Spinal cord (tissue), 10 donors: ENCODE results near the gene PCF11. TPM values are rescaled to one million over a fixed set of nuclear protein-coding genes. Genes with fewer than 3 reads are reported as not detected.
"Not testable (repeated sequence)": the region's sequence is repeated elsewhere in the genome, so short reads cannot be mapped to it uniquely, and the experiment has no call there.

Experiments
- DNase-seq, 6 donors: peaks; one replicate each; pipeline versions ENCODE4 v3.0.0 to v3.0.0-alpha.2; 2013 to 2015; ENCODE audit warnings: low spot score in 6 of 6, low read depth in 4 of 6
- H3K27ac ChIP-seq: one replicate; pipeline ENCODE4 v1.5.1; 2013; ENCODE audit warnings: low read depth, low read length, control low read depth
- H3K27me3 ChIP-seq: one replicate; pipeline ENCODE4 v1.6.1; 2013; ENCODE audit warnings: low read length; ENCODE audit not compliant: control insufficient read depth, insufficient read depth
- H3K36me3 ChIP-seq: one replicate; pipeline ENCODE4 v1.6.1; 2013; ENCODE audit warnings: low read length; ENCODE audit not compliant: control insufficient read depth, insufficient read depth
- H3K4me1 ChIP-seq: one replicate; pipeline ENCODE4 v1.6.1; 2013; ENCODE audit warnings: low read length; ENCODE audit not compliant: control insufficient read depth, insufficient read depth
- H3K4me3 ChIP-seq: one replicate; pipeline ENCODE4 v1.5.1; 2013; ENCODE audit warnings: low read depth, low read length, control low read depth
- H3K9me3 ChIP-seq: one replicate; pipeline ENCODE4 v1.6.1; 2013; ENCODE audit warnings: low read length; ENCODE audit not compliant: control insufficient read depth, insufficient read depth
- WGBS: methylation state at CpG from one replicate; pipeline ENCODE4 v1.1.5; 2013; ENCODE audit warnings: missing lambda C conversion rate; ENCODE audit not compliant: insufficient coverage; 5-methylcytosine and 5-hydroxymethylcytosine counted together
- polyA plus RNA-seq, 2 donors: library from polyadenylated mRNA; unstranded; fragments of 120-200 nt; gene quantifications; one replicate each; pipeline ENCODE4 v1.2.1, GENCODE V29; 2013; ENCODE audit not compliant: insufficient read length in 2 of 2
- total RNA-seq, 2 donors: library from RNA; depleted of rRNA in 1 of 2; stranded (reverse); fragments of 120-200 nt in 1 of 2; fragments of >200 nt in 1 of 2; gene quantifications; one replicate each; pipeline versions ENCODE4 v1.2.3 to v1.2.4, GENCODE V29; 2013 to 2014
- donor health status: healthy.

Gene PCF11
- total and polyA plus RNA-seq, 4 donors: 50.2 to 64.8 (median 57.6) TPM

GRCh38 chr11:83195649-83196048 lies 38.7 kb downstream of the PCF11 start:
- H3K4me3 ChIP-seq: no peak overlapping the region
- DNase-seq: no peak
- H3K36me3 ChIP-seq: peaks cover 3% of the 10 kb centered on the region
- no peaks in the 10 kb centered on the region for H3K9me3 ChIP-seq
- no peak overlapping the region for H3K27ac ChIP-seq
- H3K4me1 ChIP-seq: peaks cover 13% of the 10 kb centered on the region
- WGBS: 94% methylated on average over 7 of the region's 8 CpGs
- H3K27me3 ChIP-seq: no peaks in the 10 kb centered on the region

- Histone ChIP-seq H3K9me3 (no peaks in the 10 kb centered on the region), H3K4me3 (no peak overlapping the region), H3K27me3 (no peaks in the 10 kb centered on the region), H3K36me3 (peaks cover 3% of the 10 kb centered on the region), H3K27ac (no peak overlapping the region), H3K4me1 (peaks cover 5% of the 10 kb centered on the region)
- WGBS: no CpG with 5 or more reads among the region's 1 CpG
- no peak for DNase-seq
Observed at GRCh38 chr11:83200035-83200434, 43.1 kb downstream of the PCF11 start.

- no CpG with 5 or more reads among the region's 3 CpGs for WGBS
- Histone ChIP-seq H3K36me3 (peaks cover 5% of the 10 kb centered on the region), H3K27me3 (no peaks in the 10 kb centered on the region), H3K9me3 (no peaks in the 10 kb centered on the region), H3K27ac (no peak overlapping the region), H3K4me1 (no peaks in the 10 kb centered on the region), H3K4me3 (no peak overlapping the region)
- no peak for DNase-seq
Observed at GRCh38 chr11:83205608-83206185, 48.8 kb downstream of the PCF11 start.

- H3K4me1 ChIP-seq: no peaks in the 10 kb centered on the region
- peaks cover 5% of the 10 kb centered on the region for H3K36me3 ChIP-seq
- no peak for DNase-seq
- H3K27me3 ChIP-seq: no peaks in the 10 kb centered on the region
- H3K27ac ChIP-seq: no peak overlapping the region
- H3K4me3 ChIP-seq: no peak overlapping the region
- no peaks in the 10 kb centered on the region for H3K9me3 ChIP-seq
- WGBS: no CpG with 5 or more reads among the region's 1 CpG
Observed at GRCh38 chr11:83206221-83206620, 49.3 kb downstream of the PCF11 start.

- H3K27me3 ChIP-seq, H3K9me3 ChIP-seq, H3K4me1 ChIP-seq, H3K36me3 ChIP-seq, DNase-seq, H3K4me3 ChIP-seq, H3K27ac ChIP-seq: not testable (repeated sequence)
- no CpG with 5 or more reads among the region's 4 CpGs for WGBS
Observed at GRCh38 chr11:83206771-83207382, 49.9 kb downstream of the PCF11 start.

GRCh38 chr11:83219095-83219494 lies 62.2 kb downstream of the PCF11 start:
- no peaks in the 10 kb centered on the region for H3K36me3 ChIP-seq
- H3K4me3 ChIP-seq: no peak overlapping the region
- H3K9me3 ChIP-seq: no peaks in the 10 kb centered on the region
- DNase-seq: no peak
- H3K27me3 ChIP-seq: no peaks in the 10 kb centered on the region
- no peaks in the 10 kb centered on the region for H3K4me1 ChIP-seq
- H3K27ac ChIP-seq: no peak overlapping the region
- 78% methylated on average over 7 of the region's 8 CpGs for WGBS

GRCh38 chr11:83220260-83220659 lies 63.3 kb downstream of the PCF11 start:
- no peak for DNase-seq
- no peak overlapping the region for H3K4me3 ChIP-seq
- no peaks in the 10 kb centered on the region for H3K36me3 ChIP-seq
- 82% methylated on average over 10 of the region's 10 CpGs for WGBS
- no peak overlapping the region for H3K27ac ChIP-seq
- no peaks in the 10 kb centered on the region for H3K9me3 ChIP-seq
- H3K27me3 ChIP-seq: no peaks in the 10 kb centered on the region
- H3K4me1 ChIP-seq: no peaks in the 10 kb centered on the region

- no peak for DNase-seq
- Histone ChIP-seq H3K4me3 (no peak overlapping the region), H3K4me1 (no peaks in the 10 kb centered on the region), H3K9me3 (no peaks in the 10 kb centered on the region), H3K27ac (no peak overlapping the region), H3K36me3 (no peaks in the 10 kb centered on the region), H3K27me3 (no peaks in the 10 kb centered on the region)
Observed at GRCh38 chr11:83221694-83222093, 64.8 kb downstream of the PCF11 start.

GRCh38 chr11:83222499-83222898 lies 65.6 kb downstream of the PCF11 start:
- H3K27ac ChIP-seq: no peak overlapping the region
- H3K27me3 ChIP-seq: no peaks in the 10 kb centered on the region
- 100% methylated on average over 1 of the region's 1 CpG for WGBS
- no peaks in the 10 kb centered on the region for H3K4me1 ChIP-seq
- no peaks in the 10 kb centered on the region for H3K36me3 ChIP-seq
- DNase-seq: no peak
- no peak overlapping the region for H3K4me3 ChIP-seq
- no peaks in the 10 kb centered on the region for H3K9me3 ChIP-seq

- no peaks in the 10 kb centered on the region for H3K4me1 ChIP-seq
- H3K9me3 ChIP-seq: no peaks in the 10 kb centered on the region
- H3K36me3 ChIP-seq: no peaks in the 10 kb centered on the region
- no peak overlapping the region for H3K4me3 ChIP-seq
- no peak overlapping the region for H3K27ac ChIP-seq
- WGBS: 89% methylated on average over 2 of the region's 2 CpGs
- H3K27me3 ChIP-seq: no peaks in the 10 kb centered on the region
- no peak for DNase-seq
Observed at GRCh38 chr11:83223457-83223856, 66.5 kb downstream of the PCF11 start.
